ENCODE results near the gene PGAP2. TPM values are rescaled to one million over a fixed set of nuclear protein-coding genes. Genes with fewer than 3 reads are reported as not detected.

Gene PGAP2
- total RNA-seq, 1 experiment from 2014 or later: 72.2 TPM

DNA sequence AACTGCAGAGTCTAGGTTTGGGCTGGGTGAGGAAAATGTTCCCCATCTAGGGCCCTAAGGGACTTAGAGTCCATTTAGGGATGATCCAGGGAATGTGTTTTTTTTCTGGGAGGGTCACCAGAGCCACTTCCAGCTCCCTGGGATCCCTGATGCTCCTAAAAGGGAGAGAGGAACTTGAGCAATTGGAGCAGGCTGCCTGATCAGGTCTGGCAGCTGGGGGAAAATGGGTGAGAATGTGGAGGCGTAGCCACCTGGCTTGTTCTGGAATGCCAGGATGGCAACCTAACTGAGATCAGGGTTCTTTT lies 1.2 kb downstream of the PGAP2 start:
- BruUV-seq (replicated peaks): no TSS peak
- no peak overlapping the region for H3K4me3 ChIP-seq (ENCODE audit: low read depth in 2 of 2, low read length in 2 of 2)

GRCh38 chr11:3810446-3810845 lies 2.1 kb downstream of the PGAP2 start:
- TF ChIP-seq POLR2AphosphoS5 (IDR thresholded peaks at IDR 0.05; ENCODE audit: low read depth, low read length) (no peak), TCF7L2 (IDR thresholded peaks at IDR 0.05; ENCODE audit: low read depth, low read length) (no peak), SIN3A (IDR thresholded peaks at IDR 0.05; ENCODE audit: borderline replicate concordance, insufficient read depth, low read depth, low read length) (no peak)
- TF ChIP-seq, protein P1, sequence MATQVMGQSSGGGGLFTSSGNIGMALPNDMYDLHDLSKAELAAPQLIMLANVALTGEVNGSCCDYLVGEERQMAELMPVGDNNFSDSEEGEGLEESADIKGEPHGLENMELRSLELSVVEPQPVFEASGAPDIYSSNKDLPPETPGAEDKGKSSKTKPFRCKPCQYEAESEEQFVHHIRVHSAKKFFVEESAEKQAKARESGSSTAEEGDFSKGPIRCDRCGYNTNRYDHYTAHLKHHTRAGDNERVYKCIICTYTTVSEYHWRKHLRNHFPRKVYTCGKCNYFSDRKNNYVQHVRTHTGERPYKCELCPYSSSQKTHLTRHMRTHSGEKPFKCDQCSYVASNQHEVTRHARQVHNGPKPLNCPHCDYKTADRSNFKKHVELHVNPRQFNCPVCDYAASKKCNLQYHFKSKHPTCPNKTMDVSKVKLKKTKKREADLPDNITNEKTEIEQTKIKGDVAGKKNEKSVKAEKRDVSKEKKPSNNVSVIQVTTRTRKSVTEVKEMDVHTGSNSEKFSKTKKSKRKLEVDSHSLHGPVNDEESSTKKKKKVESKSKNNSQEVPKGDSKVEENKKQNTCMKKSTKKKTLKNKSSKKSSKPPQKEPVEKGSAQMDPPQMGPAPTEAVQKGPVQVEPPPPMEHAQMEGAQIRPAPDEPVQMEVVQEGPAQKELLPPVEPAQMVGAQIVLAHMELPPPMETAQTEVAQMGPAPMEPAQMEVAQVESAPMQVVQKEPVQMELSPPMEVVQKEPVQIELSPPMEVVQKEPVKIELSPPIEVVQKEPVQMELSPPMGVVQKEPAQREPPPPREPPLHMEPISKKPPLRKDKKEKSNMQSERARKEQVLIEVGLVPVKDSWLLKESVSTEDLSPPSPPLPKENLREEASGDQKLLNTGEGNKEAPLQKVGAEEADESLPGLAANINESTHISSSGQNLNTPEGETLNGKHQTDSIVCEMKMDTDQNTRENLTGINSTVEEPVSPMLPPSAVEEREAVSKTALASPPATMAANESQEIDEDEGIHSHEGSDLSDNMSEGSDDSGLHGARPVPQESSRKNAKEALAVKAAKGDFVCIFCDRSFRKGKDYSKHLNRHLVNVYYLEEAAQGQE (IDR thresholded peaks at IDR 0.05; ENCODE audit: insufficient read depth in 1 of 2, low read depth in 2 of 2, low read length in 1 of 2): no peak
- TF ChIP-seq, protein P2, sequence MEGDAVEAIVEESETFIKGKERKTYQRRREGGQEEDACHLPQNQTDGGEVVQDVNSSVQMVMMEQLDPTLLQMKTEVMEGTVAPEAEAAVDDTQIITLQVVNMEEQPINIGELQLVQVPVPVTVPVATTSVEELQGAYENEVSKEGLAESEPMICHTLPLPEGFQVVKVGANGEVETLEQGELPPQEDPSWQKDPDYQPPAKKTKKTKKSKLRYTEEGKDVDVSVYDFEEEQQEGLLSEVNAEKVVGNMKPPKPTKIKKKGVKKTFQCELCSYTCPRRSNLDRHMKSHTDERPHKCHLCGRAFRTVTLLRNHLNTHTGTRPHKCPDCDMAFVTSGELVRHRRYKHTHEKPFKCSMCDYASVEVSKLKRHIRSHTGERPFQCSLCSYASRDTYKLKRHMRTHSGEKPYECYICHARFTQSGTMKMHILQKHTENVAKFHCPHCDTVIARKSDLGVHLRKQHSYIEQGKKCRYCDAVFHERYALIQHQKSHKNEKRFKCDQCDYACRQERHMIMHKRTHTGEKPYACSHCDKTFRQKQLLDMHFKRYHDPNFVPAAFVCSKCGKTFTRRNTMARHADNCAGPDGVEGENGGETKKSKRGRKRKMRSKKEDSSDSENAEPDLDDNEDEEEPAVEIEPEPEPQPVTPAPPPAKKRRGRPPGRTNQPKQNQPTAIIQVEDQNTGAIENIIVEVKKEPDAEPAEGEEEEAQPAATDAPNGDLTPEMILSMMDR (IDR thresholded peaks at IDR 0.05): no peak
- POLR2A ChIA-PET: no interaction called here
- CTCF ChIA-PET: interaction anchor here (1.0 to 1.1 kb wide), 2 partner anchors 26 to 262 kb away, joined by 4 read pairs; no protein-coding TSS in a partner anchor
- BruUV-seq (replicated peaks): no TSS peak
- Histone ChIP-seq H3K4me3 (ENCODE audit: low read depth in 2 of 2, low read length in 2 of 2) (no peak overlapping the region), H3K27me3 (ENCODE audit: control insufficient read depth, insufficient read depth, low read length) (no peaks in the 10 kb centered on the region), H3K4me1 (ENCODE audit: control insufficient read depth, insufficient read depth, low read length) (peaks cover 9% of the 10 kb centered on the region), H3K27ac (ENCODE audit: low read length) (no peak overlapping the region), H3K9me3 (ENCODE audit: control insufficient read depth, insufficient read depth, low read depth, low read length) (no peaks in the 10 kb centered on the region), H3K36me3 (ENCODE audit: control insufficient read depth, insufficient read depth, low read length) (no peaks in the 10 kb centered on the region)
- no peak for ATAC-seq
- in situ Hi-C loops (cut with HindIII; ENCODE audit: low pct_unique_long_range_greater_than_20kb, low sequenced_read_pairs) (no loop called here), intact Hi-C loops (cut with micrococcal nuclease; ENCODE audit: unreplicated experiment) (no loop called here)
- no peak for DNase-seq (ENCODE audit: low read depth, low spot score)

More for the DNA sequence above, 1.2 kb downstream of the PGAP2 start:
- no peaks in the 10 kb centered on the region for H3K36me3 ChIP-seq (ENCODE audit: control insufficient read depth, insufficient read depth, low read length)
- no peaks in the 10 kb centered on the region for H3K27me3 ChIP-seq (ENCODE audit: control insufficient read depth, insufficient read depth, low read length)
- ATAC-seq (no peak), DNase-seq (ENCODE audit: low read depth, low spot score) (no peak)
- peaks cover 9% of the 10 kb centered on the region for H3K4me1 ChIP-seq (ENCODE audit: control insufficient read depth, insufficient read depth, low read length)
- H3K9me3 ChIP-seq (ENCODE audit: control insufficient read depth, insufficient read depth, low read depth, low read length): no peaks in the 10 kb centered on the region
- no peak overlapping the region for H3K27ac ChIP-seq (ENCODE audit: low read length)
- intact Hi-C loops (cut with micrococcal nuclease; ENCODE audit: unreplicated experiment): no loop called here
- ChIA-PET POLR2A (no interaction called here), CTCF (interaction anchor here (0.6 to 1.4 kb wide), 7 partner anchors 10 to 263 kb away, joined by 3 to 5 read pairs (median 4); partner anchors contain the start of genes RHOG and STIM1)
- in situ Hi-C loops (cut with HindIII; ENCODE audit: low pct_unique_long_range_greater_than_20kb, low sequenced_read_pairs): no loop called here
- TF ChIP-seq, protein P1 (IDR thresholded peaks at IDR 0.05; ENCODE audit: insufficient read depth in 1 of 2, low read depth in 2 of 2, low read length in 1 of 2): no peak
- TF ChIP-seq TCF7L2 (IDR thresholded peaks at IDR 0.05; ENCODE audit: low read depth, low read length) (no peak), POLR2AphosphoS5 (IDR thresholded peaks at IDR 0.05; ENCODE audit: low read depth, low read length) (no peak), SIN3A (IDR thresholded peaks at IDR 0.05; ENCODE audit: borderline replicate concordance, insufficient read depth, low read depth, low read length) (no peak)
- TF ChIP-seq, protein P2 (IDR thresholded peaks at IDR 0.05): no peak

Measured in Panc1 (cell line).